Activated CD4-positive, alpha-beta memory T cell treated with anti-CD3 and anti-CD28 coated beads, Interleukin-2, amount 10 ng/mL, durations not matched to agents 7 days and 5 days (primary cell): ENCODE data around the gene ASCL3. TPM values are rescaled to one million over a fixed set of nuclear protein-coding genes. Genes with fewer than 3 reads are reported as not detected.

Source experiments
- total RNA-seq, 2 experiments: library from RNA; stranded (reverse); gene quantifications; one replicate each; pipeline ENCODE4 v1.2.3, GENCODE V29; 2021

The ASCL3 gene
- total RNA-seq, 2 experiments from 2014 or later, result not detected

Other genes starting within 250 kb of the ASCL3 start
- 10 to 100 TPM; 36.0 to 38.1 TPM for gene AKIP1, start 31.8 kb downstream of the ASCL3 start, total RNA-seq
- gene C11orf16, start 10.1 kb downstream of the ASCL3 start, total RNA-seq, result not detected
- 10 to 100 TPM; 34.2 to 34.8 TPM for gene TMEM9B, start 21.4 kb upstream of the ASCL3 start, total RNA-seq
- 1 to 10 TPM; 1.9 to 2.4 TPM for gene NRIP3, start 61.0 kb upstream of the ASCL3 start, total RNA-seq
- gene SCUBE2, start 148.6 kb upstream of the ASCL3 start, total RNA-seq, result not detected